NCI-H2081 (cell line): Measurements from ENCODE around the gene MS4A8.

Experiments used
- DNase-seq, 2 experiments: peaks; one replicate each; lab custom pipeline; 2025; lab: John Stamatoyannopoulos, UW

The MS4A8 gene

DNA sequence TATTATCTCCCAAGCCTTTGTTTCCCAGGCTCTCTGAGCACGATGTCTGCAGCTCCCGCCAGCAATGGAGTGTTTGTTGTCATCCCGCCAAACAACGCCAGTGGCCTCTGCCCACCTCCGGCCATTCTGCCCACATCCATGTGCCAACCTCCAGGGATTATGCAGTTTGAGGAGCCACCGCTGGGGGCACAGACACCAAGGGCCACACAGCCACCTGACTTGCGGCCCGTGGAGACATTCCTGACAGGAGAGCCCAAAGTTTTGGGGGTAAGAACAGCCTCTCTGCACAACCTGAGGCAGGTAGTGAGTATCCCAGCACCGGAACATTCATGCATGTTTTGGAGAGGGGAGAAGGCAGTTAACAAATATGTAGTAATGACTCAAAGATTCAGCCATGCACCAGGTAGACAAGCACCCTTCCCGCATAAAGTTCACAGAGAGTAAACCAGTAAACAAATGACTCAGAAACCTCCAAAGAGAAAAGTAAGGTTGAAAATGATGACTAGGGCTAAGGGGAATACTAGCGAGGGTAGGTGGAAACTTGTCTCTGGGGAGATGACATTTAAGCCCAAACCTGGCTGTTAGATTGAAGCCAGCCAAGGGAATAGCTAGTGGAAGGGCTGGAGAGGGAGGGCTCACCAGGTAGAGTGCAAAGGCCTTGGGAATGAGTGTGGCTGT is 64.4 kb downstream of the MS4A8 start:
- DNase-seq = no peak

DNA sequence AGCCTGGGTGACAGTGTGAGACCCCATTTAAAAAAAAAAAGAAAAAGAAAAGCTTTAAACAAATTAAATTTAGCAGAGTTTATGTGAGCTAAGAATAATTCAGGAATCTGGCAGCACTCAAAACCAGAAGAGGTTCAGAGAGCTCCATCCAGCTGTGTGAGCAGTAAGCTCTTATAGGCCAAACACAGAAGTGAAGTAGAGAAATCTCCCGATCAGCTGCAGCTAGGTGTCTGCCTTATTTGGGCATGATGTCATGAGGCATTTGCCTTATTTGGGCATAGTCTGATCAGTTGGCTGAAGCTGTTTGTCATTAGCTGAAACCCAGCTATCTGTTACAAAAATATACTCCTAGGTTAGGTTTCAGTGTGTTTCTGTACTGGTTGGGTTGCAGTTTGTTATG is 65.5 kb downstream of the MS4A8 start:
- DNase-seq = peak in 1 of 2 experiments; percentile 69

DNA sequence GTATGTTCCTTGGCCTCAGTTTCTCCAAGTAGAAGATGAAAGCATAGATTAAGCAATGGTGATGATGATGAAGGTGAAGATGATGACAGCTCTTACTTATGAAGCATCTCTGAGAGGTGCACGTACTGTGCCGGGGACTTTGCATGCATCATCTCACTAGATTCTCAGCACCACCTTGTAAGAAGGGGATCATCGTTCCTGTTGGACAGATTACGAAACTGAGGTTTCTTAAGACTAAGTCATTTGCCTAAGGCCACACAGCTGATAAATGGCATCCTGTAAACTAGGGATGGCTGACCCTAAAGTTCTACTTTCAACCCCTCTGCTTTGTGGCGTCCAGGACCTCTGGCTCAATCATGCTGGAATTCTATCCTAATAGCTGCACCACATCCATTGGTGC is 65.9 kb downstream of the MS4A8 start:
- no peak for DNase-seq
